HepG2 (cell line): ENCODE results near the gene KCNRG. TPM values are rescaled to one million over a fixed set of nuclear protein-coding genes. Genes with fewer than 3 reads are reported as not detected.

Experiments used
- ATAC-seq: fragments of 200-7000 bp; cut with Tn5 transposase; 3 replicates; pipeline ENCODE4 v1.9.1; 2020; ENCODE audit warnings: mild to moderate bottlenecking, moderate library complexity
- BruUV-seq: library from RNA; stranded (reverse); fragments of 400-500 nt; replicated peaks from 2 replicates; lab custom pipeline; 2021; lab: Mats Ljungman, UMichigan
- CTCF ChIA-PET: fragments of 300-600 bp; formaldehyde crosslinking; extraction: SDS; loops from one replicate; lab custom pipeline; 2021; ENCODE audit warnings: low total read pairs, inconsistent platforms, low intra/inter-chr PET ratio; lab: Yijun Ruan, JAX
- POLR2A ChIA-PET: fragments of 350-600 bp; sonication (Branson Sonifier 250); formaldehyde crosslinking; loops from one replicate; lab custom pipeline; 2020; ENCODE audit warnings: antibody characterized with exemption, inconsistent platforms; lab: Yijun Ruan, JAX
- DNase-seq: peaks from one replicate; pipeline ENCODE4 v3.0.0-alpha.2; 2015; ENCODE audit warnings: low spot score
- FAIRE-seq: peaks from 3 replicates; lab custom pipeline; 2011; peaks lifted over from hg19 to GRCh38; lab: Jason Lieb, UNC
- H2AFZ ChIP-seq: one replicate; pipeline ENCODE4 v1.6.1; 2011; ENCODE audit warnings: low read length, inconsistent platforms
- H3K27ac ChIP-seq: fragments of 300-600 bp; 3 replicates; pipeline ENCODE4 v1.8.0; 2011; ENCODE audit warnings: mixed run types, mild to moderate bottlenecking, mixed read lengths, low read length, inconsistent platforms; ENCODE audit not compliant: insufficient read depth; ENCODE audit errors: extremely low read length
- H3K27me3 ChIP-seq, 2 experiments: fragments of 200-600 bp in 1 of 2; 2 replicates in 1 of 2; 3 replicates in 1 of 2; pipeline versions ENCODE4 v1.6.0 to v1.8.0; 2011; ENCODE audit warnings: low read length in 2 of 2, mild to moderate bottlenecking in 2 of 2, moderate library complexity in 2 of 2, inconsistent platforms in 1 of 2; ENCODE audit not compliant: insufficient read depth in 2 of 2, control insufficient read depth in 1 of 2
- H3K36me3 ChIP-seq, 2 experiments: fragments of 200-600 bp in 1 of 2; replicated peaks in 1 of 2; 2 replicates in 1 of 2; 3 replicates in 1 of 2; pipeline versions ENCODE4 v1.5.1 to v1.8.0; 2011; ENCODE audit warnings: low read length in 2 of 2, inconsistent platforms in 1 of 2; ENCODE audit not compliant: insufficient read depth in 2 of 2, control insufficient read depth in 1 of 2
- H3K4me1 ChIP-seq: 2 replicates; pipeline ENCODE4 v1.5.1; 2012; ENCODE audit warnings: low read length, inconsistent platforms; ENCODE audit not compliant: insufficient read depth
- H3K4me2 ChIP-seq: 2 replicates; pipeline ENCODE4 v1.6.0; 2011; ENCODE audit warnings: low read depth, low read length, inconsistent platforms
- H3K4me3 ChIP-seq, 3 experiments: fragments of 200-600 bp in 1 of 3; sonication (generic), shearing (Covaris generic) in 1 of 3; replicated peaks in 1 of 3; 2 replicates each; pipeline ENCODE4 v1.5.1; 2011 to 2016; ENCODE audit warnings: low read length in 3 of 3, inconsistent platforms in 2 of 3, low read depth in 2 of 3, mild to moderate bottlenecking in 2 of 3, control low read depth in 1 of 3, mixed read lengths in 1 of 3; ENCODE audit not compliant: insufficient read depth in 1 of 3
- H3K79me2 ChIP-seq: one replicate; pipeline ENCODE4 v1.6.1; 2011; ENCODE audit warnings: low read length, inconsistent platforms; ENCODE audit not compliant: insufficient read depth
- H3K9ac ChIP-seq: 2 replicates; pipeline ENCODE4 v1.6.0; 2011; ENCODE audit warnings: mild to moderate bottlenecking, low read depth, low read length, inconsistent platforms; ENCODE audit not compliant: insufficient read depth
- H3K9me3 ChIP-seq: 2 replicates; pipeline ENCODE4 v1.5.1; 2012; ENCODE audit warnings: mild to moderate bottlenecking, low read length
- H4K20me1 ChIP-seq: 2 replicates; pipeline ENCODE4 v1.6.0; 2011; ENCODE audit warnings: inconsistent platforms, mild to moderate bottlenecking, low read length, moderate library complexity; ENCODE audit not compliant: insufficient read depth
- ASH2L ChIP-seq: fragments of 300-600, 200-600 bp; sonication (generic); IDR thresholded peaks from 2 replicates; pipeline ENCODE4 v1.7.0; 2017; ENCODE audit warnings: low read depth, mild to moderate bottlenecking, moderate library complexity, mixed read lengths, low read length; ENCODE audit not compliant: insufficient read length
- ELF1 ChIP-seq: sonication (generic); formaldehyde crosslinking; IDR thresholded peaks from 2 replicates; pipeline ENCODE4 v1.4.0; 2020; ENCODE audit warnings: missing genetic modification reagents
- HBP1 ChIP-seq: IDR thresholded peaks from 2 replicates; pipeline ENCODE4 v1.6.1; 2016; ENCODE audit warnings: low read depth, control low read depth
- RARA ChIP-seq: IDR thresholded peaks from 2 replicates; pipeline ENCODE4 v1.6.1; 2016; ENCODE audit warnings: missing genetic modification reagents, missing compliant biosample characterization
- TGIF2 ChIP-seq: IDR thresholded peaks from 2 replicates; pipeline ENCODE4 v1.6.1; 2016; ENCODE audit warnings: control low read depth, missing compliant biosample characterization
- ZBTB3 ChIP-seq: sonication (generic); formaldehyde crosslinking; IDR thresholded peaks from 2 replicates; pipeline ENCODE4 v1.4.0; 2020; ENCODE audit warnings: low read depth, mild to moderate bottlenecking, moderate library complexity, missing genetic modification reagents, borderline replicate concordance
- WGBS: methylation state at CpG from one replicate; pipeline ENCODE4 v1.1.6; 2017; ENCODE audit warnings: low lambda C conversion rate; 5-methylcytosine and 5-hydroxymethylcytosine counted together
- in situ Hi-C: cut with HindIII; loops from 2 replicates; pipeline ENCODE4 v1.10.0; 2017; ENCODE audit warnings: low pct_unique_long_range_greater_than_20kb; ENCODE audit not compliant: extremely low pct_ligation_motif_present
- intact Hi-C: fragments of 100-400 bp; cut with micrococcal nuclease; formaldehyde crosslinking; loops from one replicate; pipeline ENCODE4 v1.10.0; 2022; ENCODE audit not compliant: unreplicated experiment
- polyA plus RNA-seq, 8 experiments: library from polyadenylated mRNA; depleted of rRNA in 3 of 8; stranded (reverse) in 7 of 8; unstranded in 1 of 8; fragments of >200 nt; fragmentation: Illumina TruSeq in 4 of 8; extraction: Trizol in 4 of 8; gene quantifications; 2 replicates each; pipeline versions ENCODE4 v1.2.1 to v1.2.3, GENCODE V29; 2011 to 2016; ENCODE audit warnings: low read depth in 4 of 8, missing spikeins in 1 of 8, mixed read lengths in 1 of 8; ENCODE audit not compliant: insufficient read depth in 1 of 8
- total RNA-seq, 5 experiments: library from RNA; depleted of rRNA; stranded (reverse); fragments of >200 nt; fragmentation: Illumina TruSeq; extraction: Trizol; gene quantifications; 2 replicates each; pipeline ENCODE4 v1.2.3, GENCODE V29; 2016; ENCODE audit warnings: low read depth in 1 of 5
- TF ChIP-seq, protein P1 (sequence below): sonication (generic); formaldehyde crosslinking; IDR thresholded peaks from 2 replicates; pipeline ENCODE4 v1.4.0; 2020; ENCODE audit warnings: mild to moderate bottlenecking, missing genetic modification reagents
- TF ChIP-seq, protein P2 (sequence below): sonication (generic); formaldehyde crosslinking; IDR thresholded peaks from 2 replicates; pipeline ENCODE4 v1.8.0; 2022; ENCODE audit warnings: mild to moderate bottlenecking, missing genetic modification reagents, borderline replicate concordance
- TF ChIP-seq, protein P3 (sequence below): sonication (generic); formaldehyde crosslinking; IDR thresholded peaks from 2 replicates; pipeline ENCODE4 v1.8.1; 2023; ENCODE audit warnings: missing genetic modification reagents, inconsistent platforms, borderline replicate concordance
- TF ChIP-seq, protein P4 (sequence below): sonication (generic); formaldehyde crosslinking; IDR thresholded peaks from 2 replicates; pipeline ENCODE4 v1.4.0; 2020; ENCODE audit warnings: mild to moderate bottlenecking, missing genetic modification reagents

KCNRG gene
- total and polyA plus RNA-seq, 2 of the 13 experiments (the other 11 are each of a cell fraction or from before 2014, with no cell fraction given) = 1.0 to 1.5 TPM

- TF ChIP-seq, protein P1, sequence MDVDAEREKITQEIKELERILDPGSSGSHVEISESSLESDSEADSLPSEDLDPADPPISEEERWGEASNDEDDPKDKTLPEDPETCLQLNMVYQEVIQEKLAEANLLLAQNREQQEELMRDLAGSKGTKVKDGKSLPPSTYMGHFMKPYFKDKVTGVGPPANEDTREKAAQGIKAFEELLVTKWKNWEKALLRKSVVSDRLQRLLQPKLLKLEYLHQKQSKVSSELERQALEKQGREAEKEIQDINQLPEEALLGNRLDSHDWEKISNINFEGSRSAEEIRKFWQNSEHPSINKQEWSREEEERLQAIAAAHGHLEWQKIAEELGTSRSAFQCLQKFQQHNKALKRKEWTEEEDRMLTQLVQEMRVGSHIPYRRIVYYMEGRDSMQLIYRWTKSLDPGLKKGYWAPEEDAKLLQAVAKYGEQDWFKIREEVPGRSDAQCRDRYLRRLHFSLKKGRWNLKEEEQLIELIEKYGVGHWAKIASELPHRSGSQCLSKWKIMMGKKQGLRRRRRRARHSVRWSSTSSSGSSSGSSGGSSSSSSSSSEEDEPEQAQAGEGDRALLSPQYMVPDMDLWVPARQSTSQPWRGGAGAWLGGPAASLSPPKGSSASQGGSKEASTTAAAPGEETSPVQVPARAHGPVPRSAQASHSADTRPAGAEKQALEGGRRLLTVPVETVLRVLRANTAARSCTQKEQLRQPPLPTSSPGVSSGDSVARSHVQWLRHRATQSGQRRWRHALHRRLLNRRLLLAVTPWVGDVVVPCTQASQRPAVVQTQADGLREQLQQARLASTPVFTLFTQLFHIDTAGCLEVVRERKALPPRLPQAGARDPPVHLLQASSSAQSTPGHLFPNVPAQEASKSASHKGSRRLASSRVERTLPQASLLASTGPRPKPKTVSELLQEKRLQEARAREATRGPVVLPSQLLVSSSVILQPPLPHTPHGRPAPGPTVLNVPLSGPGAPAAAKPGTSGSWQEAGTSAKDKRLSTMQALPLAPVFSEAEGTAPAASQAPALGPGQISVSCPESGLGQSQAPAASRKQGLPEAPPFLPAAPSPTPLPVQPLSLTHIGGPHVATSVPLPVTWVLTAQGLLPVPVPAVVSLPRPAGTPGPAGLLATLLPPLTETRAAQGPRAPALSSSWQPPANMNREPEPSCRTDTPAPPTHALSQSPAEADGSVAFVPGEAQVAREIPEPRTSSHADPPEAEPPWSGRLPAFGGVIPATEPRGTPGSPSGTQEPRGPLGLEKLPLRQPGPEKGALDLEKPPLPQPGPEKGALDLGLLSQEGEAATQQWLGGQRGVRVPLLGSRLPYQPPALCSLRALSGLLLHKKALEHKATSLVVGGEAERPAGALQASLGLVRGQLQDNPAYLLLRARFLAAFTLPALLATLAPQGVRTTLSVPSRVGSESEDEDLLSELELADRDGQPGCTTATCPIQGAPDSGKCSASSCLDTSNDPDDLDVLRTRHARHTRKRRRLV (CRISPR knock-in tag) = no peak
- TF ChIP-seq TGIF2 (CRISPR knock-in tag) = no peak
- no peak for TF ChIP-seq ASH2L
- TF ChIP-seq, protein P2, sequence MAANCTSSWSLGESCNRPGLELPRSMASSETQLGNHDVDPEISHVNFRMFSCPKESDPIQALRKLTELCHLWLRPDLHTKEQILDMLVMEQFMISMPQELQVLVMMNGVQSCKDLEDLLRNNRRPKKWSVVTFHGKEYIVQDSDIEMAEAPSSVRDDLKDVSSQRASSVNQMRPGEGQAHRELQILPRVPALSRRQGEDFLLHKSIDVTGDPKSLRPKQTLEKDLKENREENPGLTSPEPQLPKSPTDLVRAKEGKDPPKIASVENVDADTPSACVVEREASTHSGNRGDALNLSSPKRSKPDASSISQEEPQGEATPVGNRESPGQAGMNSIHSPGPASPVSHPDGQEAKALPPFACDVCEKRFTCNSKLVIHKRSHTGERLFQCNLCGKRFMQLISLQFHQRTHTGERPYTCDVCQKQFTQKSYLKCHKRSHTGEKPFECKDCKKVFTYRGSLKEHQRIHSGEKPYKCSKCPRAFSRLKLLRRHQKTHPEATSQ (CRISPR knock-in tag) = no peak
- TF ChIP-seq RARA = no peak
- TF ChIP-seq, protein P3, sequence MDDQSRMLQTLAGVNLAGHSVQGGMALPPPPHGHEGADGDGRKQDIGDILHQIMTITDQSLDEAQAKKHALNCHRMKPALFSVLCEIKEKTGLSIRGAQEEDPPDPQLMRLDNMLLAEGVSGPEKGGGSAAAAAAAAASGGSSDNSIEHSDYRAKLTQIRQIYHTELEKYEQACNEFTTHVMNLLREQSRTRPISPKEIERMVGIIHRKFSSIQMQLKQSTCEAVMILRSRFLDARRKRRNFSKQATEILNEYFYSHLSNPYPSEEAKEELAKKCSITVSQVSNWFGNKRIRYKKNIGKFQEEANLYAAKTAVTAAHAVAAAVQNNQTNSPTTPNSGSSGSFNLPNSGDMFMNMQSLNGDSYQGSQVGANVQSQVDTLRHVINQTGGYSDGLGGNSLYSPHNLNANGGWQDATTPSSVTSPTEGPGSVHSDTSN (CRISPR knock-in tag) = no peak
- TF ChIP-seq ZBTB3 (CRISPR knock-in tag) = no peak
- TF ChIP-seq, protein P4, sequence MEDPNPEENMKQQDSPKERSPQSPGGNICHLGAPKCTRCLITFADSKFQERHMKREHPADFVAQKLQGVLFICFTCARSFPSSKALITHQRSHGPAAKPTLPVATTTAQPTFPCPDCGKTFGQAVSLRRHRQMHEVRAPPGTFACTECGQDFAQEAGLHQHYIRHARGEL (CRISPR knock-in tag) = no peak
- TF ChIP-seq HBP1 (CRISPR knock-in tag) = no peak
- no peak for TF ChIP-seq ELF1 (CRISPR knock-in tag)
- Histone ChIP-seq H2AFZ (no peak overlapping the region), H3K9me3 (no peaks in the 10 kb centered on the region), H3K4me1 (peaks cover 7% of the 10 kb centered on the region), H3K4me3 (no peak overlapping the region), H3K27ac (no peak overlapping the region), H4K20me1 (no peaks in the 10 kb centered on the region), H3K27me3 (no peaks in the 10 kb centered on the region), H3K36me3 (no peaks in the 10 kb centered on the region), H3K4me2 (no peak overlapping the region), H3K9ac (no peak overlapping the region), H3K79me2 (no peaks in the 10 kb centered on the region)
- no peak for ATAC-seq
- ChIA-PET POLR2A (no interaction called here), CTCF (no interaction called here)
- FAIRE-seq = no peak
- intact Hi-C loops (no loop called here), in situ Hi-C loops (no loop called here)
- BruUV-seq = no TSS peak
- WGBS = 56% methylated on average over 4 of the region's 4 CpGs
- DNase-seq = no peak
These were observed 47.8 kb upstream of the KCNRG start for GRCh38 chr13:49967456-49967855.
